Measurements from ENCODE around the gene C1orf35.

C1orf35 gene

GRCh38 chr1:228095161-228095560 is 8.0 kb downstream of the C1orf35 start:
- H3K4me3 ChIP-seq (ENCODE audit: control insufficient read depth, low read depth, low read length) = no peak overlapping the region
- no peak for TF ChIP-seq CTCF (IDR thresholded peaks at IDR 0.05; ENCODE audit: control insufficient read depth, insufficient read depth, low read depth, low read length, missing control alignments)
- DNase-seq (ENCODE audit: low read depth) = no peak

DNA sequence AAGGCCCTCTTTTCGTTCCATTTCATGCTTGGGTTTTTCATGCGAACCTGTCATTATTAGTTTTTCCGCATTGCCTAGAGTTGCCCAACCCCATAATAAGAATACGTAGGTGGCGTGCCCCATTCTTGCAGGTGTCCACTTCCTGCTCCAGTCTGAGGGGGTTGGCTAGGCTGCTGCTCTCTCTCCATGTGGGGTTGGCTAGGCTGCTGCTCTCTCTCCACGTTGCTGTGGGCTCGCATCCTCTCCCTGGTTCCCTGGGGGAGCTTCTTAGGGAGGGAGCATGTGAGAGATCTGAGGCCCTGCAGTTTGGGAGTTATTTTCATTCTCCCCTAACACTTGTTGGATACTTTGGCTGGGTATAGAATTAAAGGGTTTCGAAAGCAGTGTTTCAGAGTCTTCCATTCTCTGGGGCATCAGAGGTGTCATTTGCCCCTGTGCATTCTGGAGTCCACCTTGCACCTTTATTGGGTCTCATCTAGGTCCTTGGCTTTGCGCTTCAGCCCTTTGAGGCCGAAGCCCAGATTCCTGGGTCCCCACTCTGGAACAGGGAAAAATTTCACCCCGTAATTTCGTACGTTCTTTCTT is 8.6 kb downstream of the C1orf35 start:
- no peak overlapping the region for H3K4me3 ChIP-seq (ENCODE audit: control insufficient read depth, low read depth, low read length)
- no peak for DNase-seq (ENCODE audit: low read depth)
- no peak for TF ChIP-seq CTCF (IDR thresholded peaks at IDR 0.05; ENCODE audit: control insufficient read depth, insufficient read depth, low read depth, low read length, missing control alignments)

- DNase-seq (ENCODE audit: low read depth) = no peak
- H3K4me3 ChIP-seq (ENCODE audit: control insufficient read depth, low read depth, low read length) = no peak overlapping the region
- TF ChIP-seq CTCF (IDR thresholded peaks at IDR 0.05; ENCODE audit: control insufficient read depth, insufficient read depth, low read depth, low read length, missing control alignments) = no peak
Measured at GRCh38 chr1:228093050-228093906, 9.8 kb downstream of the C1orf35 start.

- TF ChIP-seq CTCF (IDR thresholded peaks at IDR 0.05; ENCODE audit: control insufficient read depth, insufficient read depth, low read depth, low read length, missing control alignments) = no peak
- DNase-seq (ENCODE audit: low read depth) = no peak
- no peak overlapping the region for H3K4me3 ChIP-seq (ENCODE audit: control insufficient read depth, low read depth, low read length)
Measured at GRCh38 chr1:228092342-228093049, 10.6 kb downstream of the C1orf35 start.

GRCh38 chr1:228091084-228091483 is 12.0 kb downstream of the C1orf35 start:
- no peak for DNase-seq (ENCODE audit: low read depth)
- H3K4me3 ChIP-seq (ENCODE audit: control insufficient read depth, low read depth, low read length) = no peak overlapping the region
- TF ChIP-seq CTCF (IDR thresholded peaks at IDR 0.05; ENCODE audit: control insufficient read depth, insufficient read depth, low read depth, low read length, missing control alignments) = no peak

GRCh38 chr1:228090613-228091081 is 12.5 kb downstream of the C1orf35 start:
- no peak for TF ChIP-seq CTCF (IDR thresholded peaks at IDR 0.05; ENCODE audit: control insufficient read depth, insufficient read depth, low read depth, low read length, missing control alignments)
- H3K4me3 ChIP-seq (ENCODE audit: control insufficient read depth, low read depth, low read length) = no peak overlapping the region
- DNase-seq (ENCODE audit: low read depth) = no peak
